ENCODE measurements around the gene HOXA3. TPM values are rescaled to one million over a fixed set of nuclear protein-coding genes. Genes with fewer than 3 reads are reported as not detected.

The HOXA3 gene
- total and polyA plus RNA-seq, 2 of the 8 experiments (the other 6 are each of a cell fraction or from before 2014, with no cell fraction given): not detected

DNA sequence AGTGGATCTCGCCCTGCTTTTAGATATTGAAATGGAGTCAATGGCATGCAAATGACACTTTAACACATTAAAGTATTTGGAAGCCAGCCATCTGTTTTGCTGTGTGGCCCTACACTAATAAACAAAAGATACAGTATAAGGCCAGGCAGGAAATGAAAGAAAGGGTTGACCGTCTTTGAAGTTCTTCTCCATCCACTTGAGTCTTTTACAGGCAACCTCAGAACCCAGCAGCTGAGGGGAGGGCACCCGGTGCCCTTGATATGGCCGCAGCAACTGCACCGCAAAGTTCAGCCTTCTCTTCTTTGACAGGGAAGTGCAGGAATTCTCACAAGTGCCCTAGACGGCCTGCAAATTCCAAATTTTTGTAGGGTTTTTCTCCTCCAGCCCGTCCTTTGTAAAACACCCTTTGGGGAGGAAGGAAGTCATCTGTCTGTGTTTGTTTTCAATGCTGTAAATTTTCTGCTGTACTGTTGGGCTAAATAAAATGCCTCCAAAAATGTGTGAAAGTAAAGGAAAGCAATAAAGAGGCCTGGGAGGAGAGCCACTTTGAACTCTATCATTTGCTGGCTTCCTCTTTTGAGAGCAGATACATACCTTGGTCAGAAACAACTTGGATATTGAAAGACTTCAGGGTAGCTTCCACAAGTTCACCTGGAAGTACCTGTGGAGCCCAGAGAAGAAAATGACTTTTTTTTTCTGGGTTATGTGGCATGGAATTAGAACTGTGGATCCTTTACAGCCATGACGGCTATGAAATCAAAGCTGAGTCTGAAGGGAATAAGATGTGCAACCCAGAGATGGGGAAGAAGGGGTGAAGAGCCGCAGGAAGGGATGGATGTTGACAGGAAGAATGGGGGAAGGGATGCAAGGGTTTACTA, 60.2 kb downstream of the HOXA3 start:
- H3K4ac ChIP-seq (replicated peaks; ENCODE audit: insufficient read length, low read depth, low read length): no peak overlapping the region
- no peak overlapping the region for H2AFZ ChIP-seq (ENCODE audit: low read length)
- ChIA-PET POLR2A (ENCODE audit: partially characterized antibody) (no interaction called here), CTCF (ENCODE audit: partially characterized antibody) (interaction anchor here (0.7 to 12.1 kb wide), 10 partner anchors 9 to 176 kb away, joined by 3 to 123 read pairs (median 3); partner anchors contain the start of genes HOXA5 and HOXA6)
- H3K79me2 ChIP-seq (ENCODE audit: control insufficient read depth in 1 of 2, insufficient read depth in 2 of 2, low read length in 2 of 2): no peaks in the 10 kb centered on the region
- no peak overlapping the region for H3K4me3 ChIP-seq (ENCODE audit: extremely low read depth in 1 of 4, insufficient read depth in 2 of 4, low read depth in 3 of 4, low read length in 4 of 4)
- H2BK120ac ChIP-seq (replicated peaks; ENCODE audit: low read depth, low read length): no peak overlapping the region
- no peak overlapping the region for H2BK12ac ChIP-seq (ENCODE audit: low read depth, low read length)
- peaks cover 7% of the 10 kb centered on the region; the same call in 1 of the 2 replicates for H3K23me2 ChIP-seq (ENCODE audit: low read depth, low read length)
- H2BK5ac ChIP-seq (ENCODE audit: low read depth, low read length): no peak overlapping the region
- peaks cover 0 to 5% (median 0%) of the 10 kb centered on the region in 4 experiments; a peak in 2 of 8 replicates for H3K36me3 ChIP-seq (ENCODE audit: control insufficient read depth in 2 of 4, insufficient read depth in 4 of 4, low read length in 3 of 4)
- H3K4me2 ChIP-seq (ENCODE audit: insufficient read depth in 1 of 2, low read depth in 2 of 2, low read length in 2 of 2): no peak overlapping the region
- WGBS, 2 experiments (ENCODE audit: extremely low coverage in 1 of 2, insufficient coverage in 1 of 2, insufficient read length in 1 of 2, insufficient replicate concordance in 2 of 2, low coverage in 1 of 2, low lambda C conversion rate in 2 of 2, missing lambda C conversion rate in 1 of 2): 6% methylated on average over 9 of the region's 9 CpGs; no CpG with 5 or more reads in 1 of the 2 experiments
- H3K18ac ChIP-seq (ENCODE audit: extremely low read depth, low read length): no peak overlapping the region
- no peak overlapping the region for H2BK15ac ChIP-seq (ENCODE audit: low read length)
- H3K56ac ChIP-seq (replicated peaks; ENCODE audit: insufficient read length, low read depth, low read length): no peak overlapping the region
- no peak overlapping the region for H4K8ac ChIP-seq (ENCODE audit: extremely low read depth, insufficient read depth, low read length)
- no peak overlapping the region for H2AK5ac ChIP-seq (ENCODE audit: low read depth, low read length)
- H3K14ac ChIP-seq (ENCODE audit: insufficient read length): no peak overlapping the region
- peaks cover 85 to 100% (median 96%) of the 10 kb centered on the region in 4 experiments for H3K27me3 ChIP-seq (replicated peaks in 1 of 4; ENCODE audit: control insufficient read depth in 3 of 4, extremely low read depth in 1 of 4, insufficient read depth in 3 of 4, low read length in 3 of 4)
- H4K91ac ChIP-seq (replicated peaks; ENCODE audit: insufficient read length, low read length): no peak overlapping the region
- H3K79me1 ChIP-seq (ENCODE audit: low read depth, low read length): no peaks in the 10 kb centered on the region
- H3K27ac ChIP-seq (ENCODE audit: low read depth, low read length): no peak overlapping the region
- peaks cover 0 to 2% of the 10 kb centered on the region in 2 experiments; a peak in 1 of 4 replicates for H3K9me3 ChIP-seq (ENCODE audit: insufficient read depth in 2 of 2, low read depth in 1 of 2, low read length in 1 of 2)
- FAIRE-seq: peak; percentile 63
- no peak overlapping the region for H3K9ac ChIP-seq (replicated peaks in 1 of 4; ENCODE audit: extremely low read depth in 1 of 4, low read depth in 3 of 4, low read length in 3 of 4)
- no peak overlapping the region for H3K23ac ChIP-seq (ENCODE audit: insufficient read length)
- H4K5ac ChIP-seq (ENCODE audit: insufficient read length, low read depth, low read length): no peak overlapping the region
- peak in 1 of 2 experiments; percentile 57 for DNase-seq (ENCODE audit: low read depth in 1 of 2, low spot score in 2 of 2)
- no peak overlapping the region for H2BK20ac ChIP-seq (ENCODE audit: low read length)
- H4K20me1 ChIP-seq (replicated peaks in 1 of 2; ENCODE audit: control insufficient read depth in 1 of 2, insufficient read depth in 2 of 2, low read length in 2 of 2): peaks cover 7 to 31% of the 10 kb centered on the region in 2 experiments
- H3K4me1 ChIP-seq (replicated peaks in 1 of 4; ENCODE audit: control insufficient read depth in 3 of 4, insufficient read depth in 4 of 4, low read length in 3 of 4): peaks cover 2 to 17% (median 9%) of the 10 kb centered on the region in 4 experiments
- TF ChIP-seq EZH2 (IDR thresholded peaks at IDR 0.05; ENCODE audit: low read depth, low read length, severe bottlenecking): peak; percentile 84
- TF ChIP-seq CTBP2 (IDR thresholded peaks at IDR 0.05; ENCODE audit: borderline replicate concordance, insufficient read depth, insufficient read length, low read length): peak; percentile 81
- peak; percentile 63 for TF ChIP-seq NANOG (IDR thresholded peaks at IDR 0.05; ENCODE audit: insufficient read depth, low read depth, low read length, poor library complexity, severe bottlenecking)
- TF ChIP-seq POU5F1 (IDR thresholded peaks at IDR 0.05; ENCODE audit: low read depth, low read length): peak; percentile 32; the same call in 1 of the 2 replicates
- no peak for TF ChIP-seq EGR1 (IDR thresholded peaks at IDR 0.05; ENCODE audit: borderline replicate concordance, low read depth, low read length)
- TF ChIP-seq SIN3A (conservative IDR thresholded peaks at IDR 0.05 in 1 of 2, IDR thresholded peaks at IDR 0.05 in 1 of 2; ENCODE audit: low read depth in 1 of 2, low read length in 2 of 2): 0 out of 4 replicates have a peak, but pooled peaks of 1 of the 2 experiments have one; percentile 49
- 0 out of 4 replicates have a peak, but pooled peaks of 1 of the 2 experiments have one; percentile 10 for TF ChIP-seq HDAC2 (IDR thresholded peaks at IDR 0.05; ENCODE audit: borderline replicate concordance in 1 of 2, low read depth in 2 of 2, low read length in 2 of 2)
